Cardiac fibroblast (primary cell): ENCODE measurements around the gene SMURF1.

Experiments
- DNase-seq, 2 donors: peaks; one replicate each; pipeline versions ENCODE4 v3.0.0 to v3.0.0-alpha.2; 2010; ENCODE audit warnings: low read depth in 2 of 2
- H3K4me3 ChIP-seq, 2 donors: replicated peaks in 1 of 2; 1 replicate in 1 of 2; 2 replicates in 1 of 2; pipeline ENCODE4 v1.5.1; 2011; ENCODE audit warnings: low read depth in 2 of 2, low read length in 2 of 2, mild to moderate bottlenecking in 2 of 2, moderate library complexity in 1 of 2
- CTCF ChIP-seq: IDR thresholded peaks from one replicate; pipeline ENCODE4 v1.5.1; 2011; ENCODE audit warnings: low read depth, mild to moderate bottlenecking, low read length, inconsistent platforms

SMURF1 gene

DNA sequence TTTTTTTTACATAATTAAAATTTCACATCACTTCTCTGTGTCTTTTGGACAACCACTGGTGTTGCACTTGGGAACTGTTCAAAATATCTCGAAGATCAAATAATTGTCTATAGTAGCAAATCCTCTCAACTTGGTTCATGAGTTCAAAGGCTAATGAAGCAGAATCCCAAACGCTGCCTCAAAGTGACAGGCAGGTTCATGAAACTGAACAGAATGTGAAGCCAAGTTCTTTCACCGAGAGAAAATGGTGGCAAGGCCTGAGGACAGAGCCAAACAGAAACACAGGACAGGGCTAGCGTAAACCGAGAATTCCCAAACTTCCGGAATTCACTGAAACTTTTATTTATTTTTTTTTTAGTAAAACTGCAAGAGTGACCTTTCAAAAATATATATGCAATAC is 21.1 kb downstream of the SMURF1 start:
- no peak for TF ChIP-seq CTCF
- no peak for DNase-seq
- no peak overlapping the region for H3K4me3 ChIP-seq

- TF ChIP-seq CTCF, result no peak
- peak; percentile 79 to 82 for DNase-seq
- H3K4me3 ChIP-seq, result peak overlapping the region; percentile 8 to 24
Measured at GRCh38 chr7:99121496-99122021, 22.3 kb downstream of the SMURF1 start.

GRCh38 chr7:99120916-99121315 is 23.0 kb downstream of the SMURF1 start:
- DNase-seq, result no peak
- TF ChIP-seq CTCF, result no peak
- no peak overlapping the region for H3K4me3 ChIP-seq

- TF ChIP-seq CTCF, result no peak
- DNase-seq, result peak; percentile 58 to 62
- H3K4me3 ChIP-seq, result no peak overlapping the region
Measured at GRCh38 chr7:99120501-99120900, 23.4 kb downstream of the SMURF1 start.

GRCh38 chr7:99118077-99118476 is 25.8 kb downstream of the SMURF1 start:
- no peak overlapping the region for H3K4me3 ChIP-seq
- DNase-seq, result no peak

DNA sequence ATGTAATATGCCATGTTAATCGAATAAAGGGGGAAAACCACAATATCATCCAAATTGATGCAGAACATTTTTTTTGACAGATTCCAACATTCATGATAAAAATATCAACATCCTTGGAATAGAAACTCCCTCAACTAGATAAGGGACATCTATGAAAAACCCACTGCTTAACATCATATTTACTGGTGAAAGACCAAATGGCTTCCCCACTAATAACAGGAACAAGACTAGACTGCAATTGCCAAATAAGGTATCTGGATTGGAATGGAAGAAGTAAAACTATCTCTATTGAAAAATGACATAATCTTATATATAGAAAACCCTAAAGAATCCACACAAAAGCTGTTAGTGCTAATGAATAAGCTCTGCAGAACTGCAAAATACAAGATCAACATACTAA is 27.8 kb downstream of the SMURF1 start:
- DNase-seq, result no peak
- H3K4me3 ChIP-seq, result no peak overlapping the region
- no peak for TF ChIP-seq CTCF

More at GRCh38 chr7:99118077-99118476, 25.8 kb downstream of the SMURF1 start:
- no peak for TF ChIP-seq CTCF

DNA sequence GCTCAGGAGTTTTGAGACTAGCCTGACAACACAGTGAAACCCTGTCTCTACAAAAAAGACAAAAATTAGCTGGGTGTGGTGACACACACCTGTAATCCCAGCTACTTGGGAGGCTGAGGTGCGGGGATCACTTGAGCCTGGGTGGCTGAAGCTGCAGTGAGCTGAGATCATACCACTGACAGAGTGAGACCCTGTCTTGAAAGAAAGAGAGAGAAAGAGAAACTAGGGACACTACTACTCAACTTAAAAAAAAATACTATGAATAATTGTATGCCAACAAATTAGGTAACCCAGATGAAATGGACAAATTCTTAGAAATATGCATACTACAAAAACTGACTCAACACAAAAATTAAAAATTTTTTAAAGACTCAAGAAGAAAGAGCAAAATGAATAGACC is 28.5 kb downstream of the SMURF1 start:
- TF ChIP-seq CTCF, result no peak
- no peak overlapping the region for H3K4me3 ChIP-seq
- DNase-seq, result no peak
